ENCODE data around the gene ABLIM1. TPM values are rescaled to one million over a fixed set of nuclear protein-coding genes. Genes with fewer than 3 reads are reported as not detected.

Gene ABLIM1
- total and polyA plus RNA-seq, 2 of the 4 experiments (the other 2 are of a cell fraction), result 7.7 to 9.9 TPM

GRCh38 chr10:114448897-114449296 is 209.2 kb downstream of the ABLIM1 start:
- Histone ChIP-seq H4K91ac (ENCODE audit: insufficient read depth, low read depth, low read length) (no peak overlapping the region), H2BK120ac (ENCODE audit: low read depth, low read length) (no peak overlapping the region), H4K5ac (ENCODE audit: low read depth, low read length) (no peak overlapping the region), H3K4me3 (ENCODE audit: insufficient read depth, low read depth, low read length) (no peak overlapping the region), H2BK5ac (ENCODE audit: low read depth, low read length, poor library complexity, severe bottlenecking) (no peak overlapping the region), H2BK15ac (ENCODE audit: low read depth, low read length) (no peak overlapping the region), H2AFZ (replicated peaks; ENCODE audit: low read length, poor library complexity) (no peak overlapping the region), H3K9me3 (ENCODE audit: control insufficient read depth, insufficient read depth, low read length) (no peaks in the 10 kb centered on the region), H3K27ac (ENCODE audit: insufficient read depth, low read length) (no peak overlapping the region), H2BK20ac (ENCODE audit: low read depth, low read length) (no peak overlapping the region), H3K4me2 (ENCODE audit: low read depth, low read length) (no peak overlapping the region), H3K36me3 (ENCODE audit: control insufficient read depth, insufficient read depth, low read length) (no peaks in the 10 kb centered on the region), H2AK5ac (ENCODE audit: low read depth, low read length) (no peak overlapping the region), H3K9ac (ENCODE audit: low read depth, low read length) (no peak overlapping the region), H3K79me1 (ENCODE audit: low read depth in 1 of 2, low read length in 2 of 2) (no peaks in the 10 kb centered on the region), H3K4me1 (ENCODE audit: control insufficient read depth, insufficient read depth, low read length) (no peaks in the 10 kb centered on the region), H4K8ac (ENCODE audit: low read depth in 2 of 2, low read length in 2 of 2) (no peak overlapping the region), H3K9me1 (ENCODE audit: insufficient read depth, low read length) (peaks cover 3% of the 10 kb centered on the region; the same call in 1 of the 2 replicates), H2AK9ac (replicated peaks; ENCODE audit: low read depth, low read length, poor library complexity) (no peak overlapping the region), H3K27me3 (ENCODE audit: control insufficient read depth, insufficient read depth, low read length) (peaks cover 2% of the 10 kb centered on the region; the same call in 1 of the 2 replicates), H3K23ac (ENCODE audit: low read depth, low read length) (no peak overlapping the region), H3K4ac (ENCODE audit: low read depth, low read length) (no peak overlapping the region), H3K14ac (replicated peaks; ENCODE audit: low read depth, low read length) (no peak overlapping the region), H3K18ac (ENCODE audit: low read depth, low read length) (no peak overlapping the region), H4K20me1 (ENCODE audit: insufficient read depth, low read length) (no peaks in the 10 kb centered on the region), H3K56ac (ENCODE audit: extremely low read depth, insufficient read depth, low read length) (no peak overlapping the region)
- no CpG with 5 or more reads among the region's 2 CpGs for WGBS, 2 experiments (ENCODE audit: extremely low coverage in 2 of 2, insufficient read length in 1 of 2)
- intact Hi-C loops (cut with micrococcal nuclease), result no loop called here
- in situ Hi-C loops (cut with MboI; ENCODE audit: low sequenced_read_pairs), result no loop called here
- BruUV-seq (replicated peaks), result no TSS peak
- POLR2A ChIA-PET (ENCODE audit: unreplicated experiment), result no interaction called here
- CTCF ChIA-PET, result no interaction called here
- ATAC-seq (ENCODE audit: low read depth) (no peak), DNase-seq (no peak)
- TF ChIP-seq FOS (IDR thresholded peaks at IDR 0.05; ENCODE audit: low read depth, low read length), result no peak
- TF ChIP-seq MAZ (IDR thresholded peaks at IDR 0.05; ENCODE audit: borderline replicate concordance, low read depth, low read length), result no peak
- no peak for TF ChIP-seq SMC3 (IDR thresholded peaks at IDR 0.05; ENCODE audit: low read depth, low read length)
- no peak for TF ChIP-seq MXI1 (IDR thresholded peaks at IDR 0.05; ENCODE audit: borderline replicate concordance, low read depth, low read length)
- no peak for TF ChIP-seq USF2 (IDR thresholded peaks at IDR 0.05; ENCODE audit: low read depth, low read length)
- no peak for TF ChIP-seq RFX5 (IDR thresholded peaks at IDR 0.05; ENCODE audit: low read depth, low read length)
- dilution Hi-C loops (cut with HindIII; ENCODE audit: low sequenced_read_pairs, unreplicated experiment), result no loop called here

Measured in IMR-90 (cell line).